Measurements from ENCODE around the gene BABAM1.

- TF ChIP-seq CTCF (IDR thresholded peaks at IDR 0.05) (no peak), POLR2A (IDR thresholded peaks at IDR 0.05) (no peak)
Measured at GRCh38 chr19:17305216-17305516, 37.9 kb downstream of the BABAM1 start.
